HG03135 (cell line): ENCODE measurements around the gene TCF7L1.

Source experiments
- ATAC-seq: cut with Tn5 transposase; IDR thresholded peaks from one replicate; pipeline ENCODE4 v1.9.1; 2021; ENCODE audit warnings: mild to moderate bottlenecking, moderate library complexity; ENCODE audit not compliant: unreplicated experiment

Gene TCF7L1

GRCh38 chr2:85215448-85216401 is 82.5 kb downstream of the TCF7L1 start:
- ATAC-seq: no peak

- no peak for ATAC-seq
Measured at GRCh38 chr2:85216927-85217326, 83.7 kb downstream of the TCF7L1 start.

- no peak for ATAC-seq
Measured at GRCh38 chr2:85221067-85221691, 88.0 kb downstream of the TCF7L1 start.

- no peak for ATAC-seq
Measured at GRCh38 chr2:85222792-85223191, 89.6 kb downstream of the TCF7L1 start.

GRCh38 chr2:85226783-85227182 is 93.6 kb downstream of the TCF7L1 start:
- ATAC-seq: no peak

- ATAC-seq: no peak
Measured at GRCh38 chr2:85230679-85231467, 97.7 kb downstream of the TCF7L1 start.

- no peak for ATAC-seq
Measured at GRCh38 chr2:85231468-85231805, 98.2 kb downstream of the TCF7L1 start.

- no peak for ATAC-seq
Measured at GRCh38 chr2:85231952-85232351, 98.8 kb downstream of the TCF7L1 start.

- no peak for ATAC-seq
Measured at GRCh38 chr2:85234868-85235267, 101.7 kb downstream of the TCF7L1 start.

- ATAC-seq: no peak
Measured at GRCh38 chr2:85235281-85235680, 102.1 kb downstream of the TCF7L1 start.

GRCh38 chr2:85236084-85236483 is 102.9 kb downstream of the TCF7L1 start:
- ATAC-seq: no peak

- no peak for ATAC-seq
Measured at GRCh38 chr2:85237849-85238565, 104.8 kb downstream of the TCF7L1 start.

- no peak for ATAC-seq
Measured at GRCh38 chr2:85238607-85239006, 105.4 kb downstream of the TCF7L1 start.

- no peak for ATAC-seq
Measured at GRCh38 chr2:85239102-85239501, 105.9 kb downstream of the TCF7L1 start.

- no peak for ATAC-seq
Measured at GRCh38 chr2:85240055-85240454, 106.9 kb downstream of the TCF7L1 start.

- ATAC-seq: no peak
Measured at GRCh38 chr2:85242321-85242720, 109.1 kb downstream of the TCF7L1 start.

GRCh38 chr2:85243101-85244072 is 110.2 kb downstream of the TCF7L1 start:
- no peak for ATAC-seq

GRCh38 chr2:85244828-85245227 is 111.6 kb downstream of the TCF7L1 start:
- ATAC-seq: no peak

- ATAC-seq: no peak
Measured at GRCh38 chr2:85245891-85246290, 112.7 kb downstream of the TCF7L1 start.

GRCh38 chr2:85246348-85246747 is 113.2 kb downstream of the TCF7L1 start:
- ATAC-seq: no peak
